Stimulated activated CD8-positive, alpha-beta memory T cell treated with anti-CD3 and anti-CD28 coated beads, Interleukin-2, amount 100 ng/mL, for 48 hours (primary cell): Measurements from ENCODE around the gene ZNF646.
"Not testable (repeated sequence)": the region's sequence is repeated elsewhere in the genome, so short reads cannot be mapped to it uniquely, and the experiment has no call there.

Source experiments
- DNase-seq, 2 donors: peaks; one replicate each; pipeline ENCODE4 v3.0.0-alpha.2; 2020; ENCODE audit warnings: low read depth in 2 of 2

The ZNF646 gene

GRCh38 chr16:31084584-31085302 lies 10.5 kb downstream of the ZNF646 start:
- DNase-seq = no peak

GRCh38 chr16:31085411-31085810 lies 11.2 kb downstream of the ZNF646 start:
- no peak for DNase-seq

GRCh38 chr16:31085873-31086628 lies 11.8 kb downstream of the ZNF646 start:
- DNase-seq = no peak

- DNase-seq = no peak
These were observed 12.3 kb downstream of the ZNF646 start for GRCh38 chr16:31086629-31086906.

- DNase-seq = no peak
These were observed 13.3 kb downstream of the ZNF646 start for GRCh38 chr16:31087481-31087880.

- DNase-seq = no peak
These were observed 13.7 kb downstream of the ZNF646 start for GRCh38 chr16:31087971-31088370.

- DNase-seq = no peak
These were observed 14.4 kb downstream of the ZNF646 start, which contains the start of gene PRSS53 for GRCh38 chr16:31088459-31089183. PRSS53 (minus strand) TSS chr16:31088943; CDS start chr16:31088809, 134 bp downstream.

GRCh38 chr16:31089199-31089598 lies 15.0 kb downstream of the ZNF646 start:
- no peak for DNase-seq

- DNase-seq = no peak
These were observed 16.3 kb downstream of the ZNF646 start for GRCh38 chr16:31090540-31090939.

- no peak for DNase-seq
These were observed 18.1 kb downstream of the ZNF646 start for GRCh38 chr16:31092330-31092729.

GRCh38 chr16:31093132-31093703 lies 19.0 kb downstream of the ZNF646 start:
- no peak for DNase-seq

- DNase-seq = no peak
These were observed 19.8 kb downstream of the ZNF646 start for GRCh38 chr16:31094088-31094423.

- peak; percentile 77 to 84 for DNase-seq
These were observed 20.4 kb downstream of the ZNF646 start, which contains the start of gene VKORC1 for GRCh38 chr16:31094424-31095120. VKORC1 (minus strand) TSS chr16:31094797; CDS start chr16:31094729, 68 bp downstream.

- DNase-seq = no peak
These were observed 25.8 kb downstream of the ZNF646 start for GRCh38 chr16:31099860-31100638.

- DNase-seq = not testable (repeated sequence)
These were observed 26.8 kb downstream of the ZNF646 start for GRCh38 chr16:31100876-31101641.

GRCh38 chr16:31105677-31106213 lies 31.5 kb downstream of the ZNF646 start:
- peak; percentile 82 to 88 for DNase-seq

- no peak for DNase-seq
These were observed 32.6 kb downstream of the ZNF646 start for GRCh38 chr16:31106509-31107464.

- peak in 1 of 2 donors; percentile 21 for DNase-seq
These were observed 33.2 kb downstream of the ZNF646 start for GRCh38 chr16:31107465-31107867.
